GM12878 (cell line): Measurements from ENCODE around the gene VASH2.

ENCODE experiments used
- FOS ChIP-seq: IDR thresholded peaks from 3 replicates; pipeline ENCODE4 v1.6.1; 2011; ENCODE audit warnings: borderline replicate concordance; ENCODE audit not compliant: insufficient read length; ENCODE audit errors: extremely low read depth
- FOXM1 ChIP-seq: IDR thresholded peaks from 2 replicates; pipeline ENCODE4 v1.6.1; 2012; ENCODE audit warnings: low read depth, mild to moderate bottlenecking, inconsistent platforms, low read length, moderate library complexity
- IRF3 ChIP-seq: fragments of 450-650 bp; IDR thresholded peaks from 2 replicates; pipeline ENCODE4 v1.6.1; 2014; ENCODE audit warnings: mild to moderate bottlenecking
- MTA2 ChIP-seq: fragments of 450-650 bp; IDR thresholded peaks from 2 replicates; pipeline ENCODE4 v1.6.1; 2016; ENCODE audit warnings: low read depth, mild to moderate bottlenecking, moderate library complexity
- PAX8 ChIP-seq: fragments of 450-650 bp; IDR thresholded peaks from 2 replicates; pipeline ENCODE4 v1.6.1; 2017; ENCODE audit warnings: mild to moderate bottlenecking, moderate library complexity
- POLR2A ChIP-seq: IDR thresholded peaks from 2 replicates; pipeline ENCODE4 v1.6.1; 2011; ENCODE audit warnings: low read depth, mild to moderate bottlenecking, low read length
- SPI1 ChIP-seq: IDR thresholded peaks from 2 replicates; pipeline ENCODE4 v1.6.1; 2011; ENCODE audit warnings: low read depth, mild to moderate bottlenecking, low read length, moderate library complexity, borderline replicate concordance; ENCODE audit not compliant: insufficient read depth
- ZBTB40 ChIP-seq: fragments of 450-650 bp; IDR thresholded peaks from 2 replicates; pipeline ENCODE4 v1.6.1; 2016; ENCODE audit warnings: mild to moderate bottlenecking, moderate library complexity, borderline replicate concordance
- ZNF24 ChIP-seq: fragments of 450-650 bp; IDR thresholded peaks from 2 replicates; pipeline ENCODE4 v1.6.1; 2017; ENCODE audit warnings: antibody characterized with exemption, mild to moderate bottlenecking
- ZNF274 ChIP-seq: IDR thresholded peaks from one replicate; pipeline ENCODE4 v1.8.0; 2011; ENCODE audit not compliant: insufficient read length, insufficient read depth
- TF ChIP-seq, protein P1 (sequence below), 3 experiments: IDR thresholded peaks in 2 of 3; conservative IDR thresholded peaks in 1 of 3; 2 replicates each; pipeline ENCODE4 v1.5.1; 2011; ENCODE audit warnings: low read depth in 3 of 3, low read length in 3 of 3, mild to moderate bottlenecking in 3 of 3, control low read depth in 2 of 3, moderate library complexity in 2 of 3, inconsistent platforms in 1 of 3, mixed read lengths in 1 of 3; ENCODE audit not compliant: control insufficient read depth in 2 of 3, insufficient read depth in 1 of 3; ENCODE audit errors: extremely low read depth in 1 of 3
- TF ChIP-seq, protein P2 (sequence below): fragments of 450-650 bp; IDR thresholded peaks from 2 replicates; pipeline ENCODE4 v1.6.1; 2017; ENCODE audit warnings: mild to moderate bottlenecking, moderate library complexity

DNA sequence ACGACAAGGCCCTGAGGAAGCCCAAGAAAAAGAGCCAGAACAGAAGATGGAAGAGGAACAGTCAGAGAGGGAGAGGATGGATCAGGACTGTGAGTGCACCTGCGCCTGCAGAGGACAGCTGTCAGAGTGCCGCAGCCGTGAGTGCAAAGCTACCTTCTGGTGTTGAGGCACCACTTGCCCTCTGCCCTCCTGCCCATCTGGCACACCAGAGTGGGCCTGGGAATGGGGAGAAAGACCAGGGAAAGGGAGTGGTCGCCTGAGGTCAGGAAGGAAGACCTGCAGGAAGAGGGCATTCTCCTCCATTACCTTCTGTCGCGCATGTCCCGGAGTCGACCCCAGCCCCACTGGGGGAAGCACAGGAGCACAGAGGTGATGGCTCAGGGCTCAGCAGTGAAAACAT, 26.2 kb downstream of the VASH2 start:
- no peak for TF ChIP-seq POLR2A
- no peak for TF ChIP-seq ZNF274
- TF ChIP-seq, protein P1, sequence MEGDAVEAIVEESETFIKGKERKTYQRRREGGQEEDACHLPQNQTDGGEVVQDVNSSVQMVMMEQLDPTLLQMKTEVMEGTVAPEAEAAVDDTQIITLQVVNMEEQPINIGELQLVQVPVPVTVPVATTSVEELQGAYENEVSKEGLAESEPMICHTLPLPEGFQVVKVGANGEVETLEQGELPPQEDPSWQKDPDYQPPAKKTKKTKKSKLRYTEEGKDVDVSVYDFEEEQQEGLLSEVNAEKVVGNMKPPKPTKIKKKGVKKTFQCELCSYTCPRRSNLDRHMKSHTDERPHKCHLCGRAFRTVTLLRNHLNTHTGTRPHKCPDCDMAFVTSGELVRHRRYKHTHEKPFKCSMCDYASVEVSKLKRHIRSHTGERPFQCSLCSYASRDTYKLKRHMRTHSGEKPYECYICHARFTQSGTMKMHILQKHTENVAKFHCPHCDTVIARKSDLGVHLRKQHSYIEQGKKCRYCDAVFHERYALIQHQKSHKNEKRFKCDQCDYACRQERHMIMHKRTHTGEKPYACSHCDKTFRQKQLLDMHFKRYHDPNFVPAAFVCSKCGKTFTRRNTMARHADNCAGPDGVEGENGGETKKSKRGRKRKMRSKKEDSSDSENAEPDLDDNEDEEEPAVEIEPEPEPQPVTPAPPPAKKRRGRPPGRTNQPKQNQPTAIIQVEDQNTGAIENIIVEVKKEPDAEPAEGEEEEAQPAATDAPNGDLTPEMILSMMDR (IDR thresholded peaks at IDR 0.05 in 2 of 3, conservative IDR thresholded peaks at IDR 0.05 in 1 of 3; ENCODE audit: control insufficient read depth in 2 of 3, extremely low read depth in 1 of 3, insufficient read depth in 1 of 3, low read depth in 3 of 3, low read length in 3 of 3): no peak
- TF ChIP-seq, protein P2, sequence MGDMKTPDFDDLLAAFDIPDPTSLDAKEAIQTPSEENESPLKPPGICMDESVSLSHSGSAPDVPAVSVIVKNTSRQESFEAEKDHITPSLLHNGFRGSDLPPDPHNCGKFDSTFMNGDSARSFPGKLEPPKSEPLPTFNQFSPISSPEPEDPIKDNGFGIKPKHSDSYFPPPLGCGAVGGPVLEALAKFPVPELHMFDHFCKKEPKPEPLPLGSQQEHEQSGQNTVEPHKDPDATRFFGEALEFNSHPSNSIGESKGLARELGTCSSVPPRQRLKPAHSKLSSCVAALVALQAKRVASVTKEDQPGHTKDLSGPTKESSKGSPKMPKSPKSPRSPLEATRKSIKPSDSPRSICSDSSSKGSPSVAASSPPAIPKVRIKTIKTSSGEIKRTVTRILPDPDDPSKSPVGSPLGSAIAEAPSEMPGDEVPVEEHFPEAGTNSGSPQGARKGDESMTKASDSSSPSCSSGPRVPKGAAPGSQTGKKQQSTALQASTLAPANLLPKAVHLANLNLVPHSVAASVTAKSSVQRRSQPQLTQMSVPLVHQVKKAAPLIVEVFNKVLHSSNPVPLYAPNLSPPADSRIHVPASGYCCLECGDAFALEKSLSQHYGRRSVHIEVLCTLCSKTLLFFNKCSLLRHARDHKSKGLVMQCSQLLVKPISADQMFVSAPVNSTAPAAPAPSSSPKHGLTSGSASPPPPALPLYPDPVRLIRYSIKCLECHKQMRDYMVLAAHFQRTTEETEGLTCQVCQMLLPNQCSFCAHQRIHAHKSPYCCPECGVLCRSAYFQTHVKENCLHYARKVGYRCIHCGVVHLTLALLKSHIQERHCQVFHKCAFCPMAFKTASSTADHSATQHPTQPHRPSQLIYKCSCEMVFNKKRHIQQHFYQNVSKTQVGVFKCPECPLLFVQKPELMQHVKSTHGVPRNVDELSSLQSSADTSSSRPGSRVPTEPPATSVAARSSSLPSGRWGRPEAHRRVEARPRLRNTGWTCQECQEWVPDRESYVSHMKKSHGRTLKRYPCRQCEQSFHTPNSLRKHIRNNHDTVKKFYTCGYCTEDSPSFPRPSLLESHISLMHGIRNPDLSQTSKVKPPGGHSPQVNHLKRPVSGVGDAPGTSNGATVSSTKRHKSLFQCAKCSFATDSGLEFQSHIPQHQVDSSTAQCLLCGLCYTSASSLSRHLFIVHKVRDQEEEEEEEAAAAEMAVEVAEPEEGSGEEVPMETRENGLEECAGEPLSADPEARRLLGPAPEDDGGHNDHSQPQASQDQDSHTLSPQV: no peak
- TF ChIP-seq SPI1: no peak
- no peak for TF ChIP-seq FOS
- TF ChIP-seq IRF3: no peak
- TF ChIP-seq MTA2: no peak
- TF ChIP-seq ZNF24: no peak
- TF ChIP-seq FOXM1: no peak
- no peak for TF ChIP-seq PAX8
- TF ChIP-seq ZBTB40: no peak
